ENCODE data around the gene FUT3.
"Not testable (repeated sequence)": the region's sequence is repeated elsewhere in the genome, so short reads cannot be mapped to it uniquely, and the experiment has no call there.

The FUT3 gene

GRCh38 chr19:5844456-5845433 is 6.5 kb downstream of the FUT3 start:
- Histone ChIP-seq H3K79me2 (ENCODE audit: insufficient read depth, low read length) (no peaks in the 10 kb centered on the region), H3K27ac (ENCODE audit: low read depth, low read length, poor library complexity, severe bottlenecking) (no peak overlapping the region), H3K9ac (ENCODE audit: low read length) (no peak overlapping the region), H3K27me3 (ENCODE audit: insufficient read depth, low read length) (no peaks in the 10 kb centered on the region; the same call in 1 of the 2 replicates), H3K4me1 (ENCODE audit: insufficient read depth, low read length, severe bottlenecking) (no peaks in the 10 kb centered on the region), H3K36me3 (ENCODE audit: insufficient read depth, low read length) (no peaks in the 10 kb centered on the region), H2AFZ (ENCODE audit: low read length) (no peak overlapping the region), H3K4me3 (ENCODE audit: low read depth, low read length, poor library complexity, severe bottlenecking) (no peak overlapping the region), H3K9me2 (ENCODE audit: low read depth, low read length) (no peaks in the 10 kb centered on the region), H3K9me3 (ENCODE audit: low read length) (no peaks in the 10 kb centered on the region), H4K20me1 (ENCODE audit: insufficient read depth, low read length) (no peaks in the 10 kb centered on the region), H3F3A (ENCODE audit: insufficient read depth, low read length) (no peaks in the 10 kb centered on the region), H3K4me2 (ENCODE audit: low read length) (no peak overlapping the region)
- TF ChIP-seq EZH2 (IDR thresholded peaks at IDR 0.05; ENCODE audit: borderline replicate concordance, low read length) (no peak), CTCF (IDR thresholded peaks at IDR 0.05; ENCODE audit: low read length) (no peak)

GRCh38 chr19:5843295-5843927 is 7.8 kb downstream of the FUT3 start:
- Histone ChIP-seq H3K4me2 (ENCODE audit: low read length) (no peak overlapping the region), H3K9me2 (ENCODE audit: low read depth, low read length) (no peaks in the 10 kb centered on the region), H4K20me1 (ENCODE audit: insufficient read depth, low read length) (no peaks in the 10 kb centered on the region), H3K27me3 (ENCODE audit: insufficient read depth, low read length) (no peaks in the 10 kb centered on the region; the same call in 1 of the 2 replicates), H3K9me3 (ENCODE audit: low read length) (no peaks in the 10 kb centered on the region), H3K4me3 (ENCODE audit: low read depth, low read length, poor library complexity, severe bottlenecking) (no peak overlapping the region), H3K36me3 (ENCODE audit: insufficient read depth, low read length) (no peaks in the 10 kb centered on the region), H3K27ac (ENCODE audit: low read depth, low read length, poor library complexity, severe bottlenecking) (no peak overlapping the region), H3K79me2 (ENCODE audit: insufficient read depth, low read length) (no peaks in the 10 kb centered on the region), H3F3A (ENCODE audit: insufficient read depth, low read length) (no peaks in the 10 kb centered on the region), H3K4me1 (ENCODE audit: insufficient read depth, low read length, severe bottlenecking) (no peaks in the 10 kb centered on the region), H3K9ac (ENCODE audit: low read length) (no peak overlapping the region), H2AFZ (ENCODE audit: low read length) (no peak overlapping the region)
- TF ChIP-seq CTCF (IDR thresholded peaks at IDR 0.05; ENCODE audit: low read length) (no peak), EZH2 (IDR thresholded peaks at IDR 0.05; ENCODE audit: borderline replicate concordance, low read length) (no peak)

GRCh38 chr19:5841735-5842111 is 9.5 kb downstream of the FUT3 start:
- not testable (repeated sequence) for H3K9ac ChIP-seq (ENCODE audit: low read length); H3K9me2 ChIP-seq (ENCODE audit: low read depth, low read length); H3F3A ChIP-seq (ENCODE audit: insufficient read depth, low read length); H3K27ac ChIP-seq (ENCODE audit: low read depth, low read length, poor library complexity, severe bottlenecking); H3K36me3 ChIP-seq (ENCODE audit: insufficient read depth, low read length); H4K20me1 ChIP-seq (ENCODE audit: insufficient read depth, low read length); H3K27me3 ChIP-seq (ENCODE audit: insufficient read depth, low read length); H3K9me3 ChIP-seq (ENCODE audit: low read length); H3K79me2 ChIP-seq (ENCODE audit: insufficient read depth, low read length); H2AFZ ChIP-seq (ENCODE audit: low read length); H3K4me3 ChIP-seq (ENCODE audit: low read depth, low read length, poor library complexity, severe bottlenecking); H3K4me2 ChIP-seq (ENCODE audit: low read length); H3K4me1 ChIP-seq (ENCODE audit: insufficient read depth, low read length, severe bottlenecking)

Measured in OCI-LY1 (cell line).